HepG2 (cell line): ENCODE data around the gene TTC39B. TPM values are rescaled to one million over a fixed set of nuclear protein-coding genes. Genes with fewer than 3 reads are reported as not detected.

ENCODE experiments used
- AHDC1 ChIP-seq: sonication (generic); formaldehyde crosslinking; IDR thresholded peaks from 2 replicates; pipeline ENCODE4 v1.5.1; 2020; ENCODE audit warnings: mild to moderate bottlenecking, missing genetic modification reagents, borderline replicate concordance
- ARID2 ChIP-seq: sonication (generic); formaldehyde crosslinking; IDR thresholded peaks from 2 replicates; pipeline ENCODE4 v1.8.1; 2022; ENCODE audit warnings: mild to moderate bottlenecking, missing genetic modification reagents, borderline replicate concordance
- CEBPG ChIP-seq: IDR thresholded peaks from 2 replicates; pipeline ENCODE4 v1.6.1; 2016
- CREM ChIP-seq, 2 experiments: sonication (generic) in 1 of 2; formaldehyde crosslinking in 1 of 2; IDR thresholded peaks; 2 replicates each; pipeline versions ENCODE4 v1.4.0 to v1.6.1; 2016 to 2020; ENCODE audit warnings: antibody characterized with exemption in 1 of 2, mild to moderate bottlenecking in 1 of 2, missing genetic modification reagents in 1 of 2
- DPF2 ChIP-seq: sonication (generic); formaldehyde crosslinking; IDR thresholded peaks from 2 replicates; pipeline ENCODE4 v1.4.0; 2020; ENCODE audit warnings: mild to moderate bottlenecking, low read depth, missing genetic modification reagents, borderline replicate concordance
- DRAP1 ChIP-seq: IDR thresholded peaks from 2 replicates; pipeline ENCODE4 v1.6.1; 2016; ENCODE audit warnings: missing genetic modification reagents, missing compliant biosample characterization
- MBNL3 ChIP-seq: fragments of 250-450 bp; sonication (Bioruptor Pico); conservative IDR thresholded peaks from 2 replicates; pipeline ENCODE4 v1.8.0; 2022; ENCODE audit warnings: mild to moderate bottlenecking, inconsistent platforms
- MED1 ChIP-seq: sonication (generic); formaldehyde crosslinking; IDR thresholded peaks from 2 replicates; pipeline ENCODE4 v1.4.0; 2020; ENCODE audit warnings: missing genetic modification reagents
- MYNN ChIP-seq: sonication (generic); formaldehyde crosslinking; IDR thresholded peaks from 2 replicates; pipeline ENCODE4 v1.4.0; 2020; ENCODE audit warnings: mild to moderate bottlenecking, low read depth, missing genetic modification reagents
- NFKBIZ ChIP-seq: IDR thresholded peaks from 2 replicates; pipeline ENCODE4 v1.6.1; 2018; ENCODE audit warnings: missing genetic modification reagents, missing compliant biosample characterization
- NR2F1 ChIP-seq, 2 experiments: fragments of 450-650 bp in 1 of 2; formaldehyde crosslinking in 1 of 2; IDR thresholded peaks; 2 replicates each; pipeline versions ENCODE4 v1.5.0 to v1.6.1; 2016 to 2020; ENCODE audit warnings: mild to moderate bottlenecking in 1 of 2, missing compliant biosample characterization in 1 of 2, missing genetic modification reagents in 1 of 2, moderate library complexity in 1 of 2
- PAXIP1 ChIP-seq: sonication (generic); formaldehyde crosslinking; conservative IDR thresholded peaks from 2 replicates; pipeline ENCODE4 v1.4.0; 2020; ENCODE audit warnings: mild to moderate bottlenecking, missing genetic modification reagents, moderate library complexity
- RBAK ChIP-seq: sonication (generic); formaldehyde crosslinking; IDR thresholded peaks from 2 replicates; pipeline ENCODE4 v1.5.1; 2020; ENCODE audit warnings: mild to moderate bottlenecking, missing genetic modification reagents
- SIX4 ChIP-seq: sonication (generic); formaldehyde crosslinking; IDR thresholded peaks from 2 replicates; pipeline ENCODE4 v1.4.0; 2020; ENCODE audit warnings: missing genetic modification reagents
- SOX13 ChIP-seq, 3 experiments: fragments of 450-650 bp in 1 of 3; sonication (generic) in 1 of 3; formaldehyde crosslinking in 1 of 3; IDR thresholded peaks in 2 of 3; conservative IDR thresholded peaks in 1 of 3; 2 replicates each; pipeline versions ENCODE4 v1.5.0 to v1.6.1; 2016 to 2020; ENCODE audit warnings: antibody characterized with exemption in 1 of 3, mild to moderate bottlenecking in 1 of 3, missing compliant biosample characterization in 1 of 3, missing genetic modification reagents in 1 of 3, moderate library complexity in 1 of 3
- TFDP2 ChIP-seq: sonication (generic); formaldehyde crosslinking; IDR thresholded peaks from 2 replicates; pipeline ENCODE4 v1.4.0; 2020; ENCODE audit warnings: missing genetic modification reagents
- ZNF652 ChIP-seq: IDR thresholded peaks from 2 replicates; pipeline ENCODE4 v1.6.1; 2016; ENCODE audit warnings: low read depth, borderline replicate concordance
- ZSCAN22 ChIP-seq: sonication (generic); formaldehyde crosslinking; IDR thresholded peaks from 2 replicates; pipeline ENCODE4 v1.4.0; 2020; ENCODE audit warnings: mild to moderate bottlenecking, missing genetic modification reagents
- polyA plus RNA-seq, 8 experiments: library from polyadenylated mRNA; depleted of rRNA in 3 of 8; stranded (reverse) in 7 of 8; unstranded in 1 of 8; fragments of >200 nt; fragmentation: Illumina TruSeq in 4 of 8; extraction: Trizol in 4 of 8; gene quantifications; 2 replicates each; pipeline versions ENCODE4 v1.2.1 to v1.2.3, GENCODE V29; 2011 to 2016; ENCODE audit warnings: low read depth in 4 of 8, missing spikeins in 1 of 8, mixed read lengths in 1 of 8; ENCODE audit not compliant: insufficient read depth in 1 of 8
- total RNA-seq, 5 experiments: library from RNA; depleted of rRNA; stranded (reverse); fragments of >200 nt; fragmentation: Illumina TruSeq; extraction: Trizol; gene quantifications; 2 replicates each; pipeline ENCODE4 v1.2.3, GENCODE V29; 2016; ENCODE audit warnings: low read depth in 1 of 5

TTC39B gene
- total and polyA plus RNA-seq, 2 of the 13 experiments (the other 11 are each of a cell fraction or from before 2014, with no cell fraction given), result 14.3 to 19.4 TPM

- TF ChIP-seq ZNF652 (CRISPR knock-in tag), result 0 out of 2 replicates have a peak, but pooled peaks have one; percentile 14
- TF ChIP-seq CREM (IDR thresholded peaks at IDR 0.05), result peak; percentile 77
- no peak for TF ChIP-seq CREM (CRISPR knock-in tag; IDR thresholded peaks at IDR 0.05)
- TF ChIP-seq MBNL3 (CRISPR knock-in tag), result no peak
- TF ChIP-seq PAXIP1 (CRISPR knock-in tag), result peak; percentile 91
- TF ChIP-seq SIX4, result 0 out of 2 replicates have a peak, but pooled peaks have one; percentile 26
- no peak for TF ChIP-seq NR2F1 (CRISPR knock-in tag; IDR thresholded peaks at IDR 0.05)
- TF ChIP-seq ARID2 (CRISPR knock-in tag), result 0 out of 2 replicates have a peak, but pooled peaks have one; percentile 72
- TF ChIP-seq RBAK, result no peak
- 0 out of 2 replicates have a peak, but pooled peaks have one; percentile 57 for TF ChIP-seq NFKBIZ
- TF ChIP-seq TFDP2, result 0 out of 2 replicates have a peak, but pooled peaks have one; percentile 25
- TF ChIP-seq SOX13 (IDR thresholded peaks at IDR 0.05), result no peak; the same call in 1 of the 2 replicates
- peak in 1 of 2 experiments; percentile 87; a peak in 2 of 4 replicates for TF ChIP-seq SOX13 (CRISPR knock-in tag; conservative IDR thresholded peaks at IDR 0.05 in 1 of 2, IDR thresholded peaks at IDR 0.05 in 1 of 2)
- TF ChIP-seq CEBPG (CRISPR knock-in tag), result peak; percentile 44; the same call in 1 of the 2 replicates
- peak; percentile 60; the same call in 1 of the 2 replicates for TF ChIP-seq DRAP1 (CRISPR knock-in tag)
- TF ChIP-seq MED1 (CRISPR knock-in tag), result peak; percentile 77
- no peak for TF ChIP-seq ZSCAN22
- peak; percentile 84; the same call in 1 of the 2 replicates for TF ChIP-seq AHDC1
- TF ChIP-seq MYNN (CRISPR knock-in tag), result no peak
- TF ChIP-seq DPF2, result 0 out of 2 replicates have a peak, but pooled peaks have one; percentile 16
Measured at GRCh38 chr9:15333376-15333881, 26.4 kb upstream of the TTC39B start (continued).
